Measurements from ENCODE around the gene GLG1.
"Not testable (repeated sequence)": the region's sequence is repeated elsewhere in the genome, so short reads cannot be mapped to it uniquely, and the experiment has no call there.

Gene GLG1

GRCh38 chr16:74430036-74430712, 176.7 kb downstream of the GLG1 start:
- not testable (repeated sequence) for H3K36me3 ChIP-seq (ENCODE audit: control insufficient read depth, insufficient read depth, low read length); H3K9me3 ChIP-seq (ENCODE audit: control insufficient read depth, low read length); H3K27me3 ChIP-seq (ENCODE audit: control insufficient read depth, insufficient read depth, low read length, poor library complexity, severe bottlenecking); H3K4me3 ChIP-seq (ENCODE audit: insufficient read depth, low read depth, low read length); H3K4me1 ChIP-seq (ENCODE audit: control insufficient read depth, insufficient read depth, low read length); H3K27ac ChIP-seq (ENCODE audit: insufficient read depth, low read depth, low read length, poor library complexity, severe bottlenecking)
- WGBS, 2 experiments, result 44 to 45% methylated on average over 13 of the region's 13 CpGs

- H3K4me1 ChIP-seq (ENCODE audit: control insufficient read depth, insufficient read depth, low read length); H3K4me3 ChIP-seq (ENCODE audit: insufficient read depth, low read depth, low read length); H3K36me3 ChIP-seq (ENCODE audit: control insufficient read depth, insufficient read depth, low read length); H3K27me3 ChIP-seq (ENCODE audit: control insufficient read depth, insufficient read depth, low read length, poor library complexity, severe bottlenecking); H3K9me3 ChIP-seq (ENCODE audit: control insufficient read depth, low read length); H3K27ac ChIP-seq (ENCODE audit: insufficient read depth, low read depth, low read length, poor library complexity, severe bottlenecking): not testable (repeated sequence)
- WGBS, 2 experiments, result 100% methylated on average over 1 of the region's 8 CpGs; no CpG with 5 or more reads in 1 of the 2 experiments
These were observed 178.4 kb downstream of the GLG1 start for GRCh38 chr16:74428493-74428892.

DNA sequence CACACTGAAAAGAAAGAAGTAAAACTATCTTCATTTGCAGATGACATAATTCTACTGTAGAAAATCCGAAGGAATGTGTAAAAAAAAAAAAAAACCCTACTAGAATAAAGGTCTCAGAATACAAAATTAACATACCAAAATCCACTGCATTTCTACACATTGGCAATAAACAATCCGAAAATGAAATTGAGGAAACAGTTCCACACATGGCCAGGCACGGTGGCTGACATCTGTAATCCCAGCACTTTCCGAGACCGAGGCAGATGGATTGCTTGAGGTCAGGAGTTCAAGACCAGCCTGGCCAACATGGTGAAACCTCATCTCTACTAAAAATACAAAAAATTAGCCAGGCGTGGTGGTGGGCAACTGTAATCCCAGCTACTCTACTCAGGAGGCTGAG, 181.2 kb downstream of the GLG1 start:
- not testable (repeated sequence) for H3K27ac ChIP-seq (ENCODE audit: insufficient read depth, low read depth, low read length, poor library complexity, severe bottlenecking); H3K27me3 ChIP-seq (ENCODE audit: control insufficient read depth, insufficient read depth, low read length, poor library complexity, severe bottlenecking); H3K4me1 ChIP-seq (ENCODE audit: control insufficient read depth, insufficient read depth, low read length); H3K9me3 ChIP-seq (ENCODE audit: control insufficient read depth, low read length); H3K4me3 ChIP-seq (ENCODE audit: insufficient read depth, low read depth, low read length); H3K36me3 ChIP-seq (ENCODE audit: control insufficient read depth, insufficient read depth, low read length)
- 85 to 91% methylated on average over 4 to 6 of the region's 6 CpGs for WGBS, 2 experiments

- not testable (repeated sequence) for H3K9me3 ChIP-seq (ENCODE audit: control insufficient read depth, low read length); H3K36me3 ChIP-seq (ENCODE audit: control insufficient read depth, insufficient read depth, low read length); H3K27me3 ChIP-seq (ENCODE audit: control insufficient read depth, insufficient read depth, low read length, poor library complexity, severe bottlenecking); H3K4me1 ChIP-seq (ENCODE audit: control insufficient read depth, insufficient read depth, low read length); H3K27ac ChIP-seq (ENCODE audit: insufficient read depth, low read depth, low read length, poor library complexity, severe bottlenecking); H3K4me3 ChIP-seq (ENCODE audit: insufficient read depth, low read depth, low read length)
- 78 to 85% methylated on average over 4 of the region's 4 CpGs for WGBS, 2 experiments
These were observed 183.2 kb downstream of the GLG1 start for GRCh38 chr16:74423721-74424120.

- H3K27me3 ChIP-seq (ENCODE audit: control insufficient read depth, insufficient read depth, low read length, poor library complexity, severe bottlenecking); H3K9me3 ChIP-seq (ENCODE audit: control insufficient read depth, low read length); H3K36me3 ChIP-seq (ENCODE audit: control insufficient read depth, insufficient read depth, low read length); H3K4me1 ChIP-seq (ENCODE audit: control insufficient read depth, insufficient read depth, low read length); H3K27ac ChIP-seq (ENCODE audit: insufficient read depth, low read depth, low read length, poor library complexity, severe bottlenecking); H3K4me3 ChIP-seq (ENCODE audit: insufficient read depth, low read depth, low read length): not testable (repeated sequence)
- 94 to 98% methylated on average over 5 of the region's 17 CpGs for WGBS, 2 experiments
These were observed 184.8 kb downstream of the GLG1 start for GRCh38 chr16:74422086-74422485.

DNA sequence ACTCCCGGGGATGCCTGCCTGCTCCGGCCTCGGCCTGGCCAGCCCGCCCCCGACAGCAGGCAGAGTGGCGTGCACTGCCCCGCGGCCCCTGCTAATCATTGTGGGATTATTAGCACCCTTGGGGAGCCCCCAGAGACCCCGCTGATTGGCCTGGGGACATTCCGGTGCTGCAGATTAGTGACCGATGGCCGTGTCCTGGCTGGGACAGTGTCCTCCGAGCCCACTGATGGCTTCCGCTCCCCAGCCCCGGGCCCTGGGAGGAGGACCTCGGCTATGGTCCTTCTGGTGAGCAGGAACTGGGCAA, 185.5 kb downstream of the GLG1 start:
- H3K9me3 ChIP-seq (ENCODE audit: control insufficient read depth, low read length); H3K27me3 ChIP-seq (ENCODE audit: control insufficient read depth, insufficient read depth, low read length, poor library complexity, severe bottlenecking); H3K4me1 ChIP-seq (ENCODE audit: control insufficient read depth, insufficient read depth, low read length); H3K4me3 ChIP-seq (ENCODE audit: insufficient read depth, low read depth, low read length); H3K27ac ChIP-seq (ENCODE audit: insufficient read depth, low read depth, low read length, poor library complexity, severe bottlenecking); H3K36me3 ChIP-seq (ENCODE audit: control insufficient read depth, insufficient read depth, low read length): not testable (repeated sequence)
- 33 to 52% methylated on average over 4 of the region's 16 CpGs for WGBS, 2 experiments

GRCh38 chr16:74420612-74421481, 186.1 kb downstream of the GLG1 start, which contains the start of gene CLEC18B:
TSS of gene CLEC18B (minus strand) at chr16:74421478. CDS start at chr16:74421270, 208 bp downstream.
- not testable (repeated sequence) for H3K9me3 ChIP-seq (ENCODE audit: control insufficient read depth, low read length); H3K36me3 ChIP-seq (ENCODE audit: control insufficient read depth, insufficient read depth, low read length); H3K27me3 ChIP-seq (ENCODE audit: control insufficient read depth, insufficient read depth, low read length, poor library complexity, severe bottlenecking); H3K4me1 ChIP-seq (ENCODE audit: control insufficient read depth, insufficient read depth, low read length); H3K27ac ChIP-seq (ENCODE audit: insufficient read depth, low read depth, low read length, poor library complexity, severe bottlenecking); H3K4me3 ChIP-seq (ENCODE audit: insufficient read depth, low read depth, low read length)
- WGBS, 2 experiments, result 83 to 88% methylated on average over 2 of the region's 27 CpGs

- not testable (repeated sequence) for H3K4me3 ChIP-seq (ENCODE audit: insufficient read depth, low read depth, low read length); H3K4me1 ChIP-seq (ENCODE audit: control insufficient read depth, insufficient read depth, low read length); H3K27ac ChIP-seq (ENCODE audit: insufficient read depth, low read depth, low read length, poor library complexity, severe bottlenecking); H3K9me3 ChIP-seq (ENCODE audit: control insufficient read depth, low read length); H3K27me3 ChIP-seq (ENCODE audit: control insufficient read depth, insufficient read depth, low read length, poor library complexity, severe bottlenecking); H3K36me3 ChIP-seq (ENCODE audit: control insufficient read depth, insufficient read depth, low read length)
- WGBS, 2 experiments, result 79 to 92% methylated on average over 6 to 7 of the region's 14 CpGs
These were observed 187.1 kb downstream of the GLG1 start for GRCh38 chr16:74419811-74420210.

DNA sequence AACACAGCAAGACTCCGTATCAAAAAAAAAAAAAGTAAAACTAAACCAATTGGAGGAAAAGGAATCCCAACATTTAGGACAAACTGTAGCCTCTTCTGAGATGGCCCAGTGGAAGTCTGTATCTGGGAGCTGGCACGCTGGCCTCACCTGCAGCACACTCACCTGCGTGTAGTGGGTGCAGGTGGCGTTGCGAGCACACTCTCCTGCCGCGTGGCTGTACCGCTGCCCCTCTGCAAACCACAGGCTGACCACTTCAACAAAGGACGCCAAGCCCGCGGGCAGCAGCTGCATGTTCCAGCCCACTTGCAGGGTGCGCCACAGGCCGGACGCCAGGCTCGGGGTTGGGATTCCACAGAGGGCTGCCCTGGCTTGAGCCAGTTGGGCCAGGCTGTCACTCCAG, 189.0 kb downstream of the GLG1 start:
- H3K27me3 ChIP-seq (ENCODE audit: control insufficient read depth, insufficient read depth, low read length, poor library complexity, severe bottlenecking); H3K4me3 ChIP-seq (ENCODE audit: insufficient read depth, low read depth, low read length); H3K9me3 ChIP-seq (ENCODE audit: control insufficient read depth, low read length); H3K36me3 ChIP-seq (ENCODE audit: control insufficient read depth, insufficient read depth, low read length); H3K4me1 ChIP-seq (ENCODE audit: control insufficient read depth, insufficient read depth, low read length); H3K27ac ChIP-seq (ENCODE audit: insufficient read depth, low read depth, low read length, poor library complexity, severe bottlenecking): not testable (repeated sequence)
- 87 to 94% methylated on average over 6 to 7 of the region's 15 CpGs for WGBS, 2 experiments

GRCh38 chr16:74413920-74414319, 193.0 kb downstream of the GLG1 start:
- H3K4me1 ChIP-seq (ENCODE audit: control insufficient read depth, insufficient read depth, low read length); H3K9me3 ChIP-seq (ENCODE audit: control insufficient read depth, low read length); H3K27me3 ChIP-seq (ENCODE audit: control insufficient read depth, insufficient read depth, low read length, poor library complexity, severe bottlenecking); H3K36me3 ChIP-seq (ENCODE audit: control insufficient read depth, insufficient read depth, low read length); H3K27ac ChIP-seq (ENCODE audit: insufficient read depth, low read depth, low read length, poor library complexity, severe bottlenecking); H3K4me3 ChIP-seq (ENCODE audit: insufficient read depth, low read depth, low read length): not testable (repeated sequence)
- WGBS, 2 experiments, result 85% methylated on average over 7 of the region's 7 CpGs
